Measurements from ENCODE around the gene RNFT2.
"Not testable (repeated sequence)": the region's sequence is repeated elsewhere in the genome, so short reads cannot be mapped to it uniquely, and the experiment has no call there.

RNFT2 gene

DNA sequence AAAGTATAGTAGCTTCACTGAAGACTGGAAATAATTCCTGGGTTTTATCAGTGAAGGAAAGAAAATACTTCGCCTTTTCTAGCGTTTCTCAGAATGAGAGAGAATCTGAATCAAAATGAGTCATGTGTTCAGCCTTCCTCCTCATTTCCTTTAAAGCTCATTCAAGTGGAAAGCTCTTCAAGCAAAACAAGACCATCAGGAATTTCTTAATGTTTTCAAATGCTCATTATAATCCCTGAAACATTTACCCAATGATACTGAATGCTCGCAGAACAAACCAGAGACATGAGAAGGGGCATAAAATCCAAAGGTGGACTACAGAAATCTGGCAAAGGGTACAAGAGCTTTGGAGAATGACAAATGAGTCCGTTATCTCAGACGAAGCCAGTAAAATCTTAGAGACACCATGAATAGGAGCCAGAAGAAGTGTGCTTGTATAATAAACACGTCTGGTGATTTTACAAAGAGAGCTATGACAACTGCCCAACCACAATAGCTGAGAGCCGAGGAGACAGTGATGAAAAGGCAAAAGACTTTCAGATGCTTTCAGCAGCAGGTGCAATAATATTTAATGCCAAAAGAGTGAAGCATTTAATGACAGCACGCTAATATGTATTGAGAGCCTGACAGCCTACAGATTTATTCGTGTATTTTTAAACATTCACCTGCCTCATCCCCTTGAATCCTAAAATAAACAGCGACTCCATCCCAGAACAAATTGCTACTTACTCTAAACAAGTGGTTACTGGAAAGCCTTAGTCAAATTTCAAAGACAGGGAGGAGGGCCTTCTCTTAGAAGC, 19.3 kb upstream of the RNFT2 start:
- H3K27me3 Mint-ChIP-seq = no peaks in the 10 kb centered on the region
- no peak overlapping the region for H3K27ac Mint-ChIP-seq
- no peaks in the 10 kb centered on the region for H3K4me1 Mint-ChIP-seq (ENCODE audit: low read depth)
- H3K9me3 Mint-ChIP-seq = no peaks in the 10 kb centered on the region
- H3K4me3 Mint-ChIP-seq = no peak overlapping the region
- H3K36me3 Mint-ChIP-seq (ENCODE audit: low read depth) = peaks cover 98% of the 10 kb centered on the region
- intact Hi-C loops (cut with micrococcal nuclease) = no loop called here

DNA sequence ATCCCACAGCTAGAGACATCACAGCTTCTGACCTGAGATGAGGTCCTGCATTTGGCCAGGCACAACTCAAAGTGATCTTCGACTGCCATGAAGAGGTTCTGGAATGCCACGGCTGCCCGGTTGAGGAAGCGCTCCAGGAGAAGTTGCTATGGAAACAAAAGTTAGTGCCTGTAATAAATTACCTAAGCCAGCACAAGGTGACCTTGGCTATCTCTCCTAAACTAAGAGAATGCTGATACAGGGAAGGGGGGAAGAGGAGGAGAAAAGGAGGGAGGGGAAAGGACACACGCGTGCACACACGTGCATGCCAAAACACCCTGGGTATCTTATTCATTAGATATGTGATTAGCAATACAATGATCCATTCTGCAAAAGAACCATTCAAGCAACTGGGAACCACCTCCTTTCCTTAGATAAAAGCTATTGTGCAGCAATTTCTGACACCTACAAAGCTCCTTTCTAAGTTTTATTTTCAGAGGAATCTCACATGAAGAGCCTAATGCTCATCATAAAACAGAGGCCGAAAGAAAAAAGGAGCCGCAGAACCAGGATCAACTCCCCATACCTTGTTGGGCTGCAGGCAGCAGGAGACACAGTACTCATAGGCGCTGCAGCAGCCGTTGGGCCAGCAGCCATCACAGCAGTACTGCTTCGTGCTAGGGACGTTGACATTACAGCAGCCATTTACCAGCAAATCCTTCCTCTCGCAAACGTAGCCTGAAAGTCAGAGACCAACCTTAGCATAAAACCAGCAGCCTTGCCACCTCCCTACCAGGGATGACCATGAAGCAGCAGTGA, 18.2 kb upstream of the RNFT2 start:
- no peaks in the 10 kb centered on the region for H3K9me3 Mint-ChIP-seq
- no peaks in the 10 kb centered on the region for H3K27me3 Mint-ChIP-seq
- H3K4me1 Mint-ChIP-seq (ENCODE audit: low read depth) = no peaks in the 10 kb centered on the region
- no peak overlapping the region for H3K4me3 Mint-ChIP-seq
- H3K27ac Mint-ChIP-seq = no peak overlapping the region
- H3K36me3 Mint-ChIP-seq (ENCODE audit: low read depth) = peaks cover 88% of the 10 kb centered on the region
- intact Hi-C loops (cut with micrococcal nuclease) = no loop called here

- Mint-ChIP-seq H3K4me1 (ENCODE audit: low read depth) (no peaks in the 10 kb centered on the region), H3K36me3 (ENCODE audit: low read depth) (peaks cover 71% of the 10 kb centered on the region), H3K9me3 (no peaks in the 10 kb centered on the region)
Measured at GRCh38 chr12:116722245-116722644, 15.9 kb upstream of the RNFT2 start.

GRCh38 chr12:116726694-116727093, 11.4 kb upstream of the RNFT2 start:
- Mint-ChIP-seq H3K27me3 (no peaks in the 10 kb centered on the region), H3K4me3 (no peak overlapping the region), H3K36me3 (ENCODE audit: low read depth) (peaks cover 39% of the 10 kb centered on the region), H3K27ac (no peak overlapping the region), H3K4me1 (ENCODE audit: low read depth) (no peaks in the 10 kb centered on the region), H3K9me3 (no peaks in the 10 kb centered on the region)
- intact Hi-C loops (cut with micrococcal nuclease) = no loop called here

More at GRCh38 chr12:116722245-116722644, 15.9 kb upstream of the RNFT2 start:
- Mint-ChIP-seq H3K27ac (no peak overlapping the region), H3K27me3 (no peaks in the 10 kb centered on the region), H3K4me3 (no peak overlapping the region)
- intact Hi-C loops (cut with micrococcal nuclease) = no loop called here

- no peak overlapping the region for H3K4me3 Mint-ChIP-seq
- H3K27me3 Mint-ChIP-seq = no peaks in the 10 kb centered on the region
- H3K9me3 Mint-ChIP-seq = no peaks in the 10 kb centered on the region
- intact Hi-C loops (cut with micrococcal nuclease) = no loop called here
- no peaks in the 10 kb centered on the region for H3K4me1 Mint-ChIP-seq (ENCODE audit: low read depth)
- peaks cover 39% of the 10 kb centered on the region for H3K36me3 Mint-ChIP-seq (ENCODE audit: low read depth)
- H3K27ac Mint-ChIP-seq = no peak overlapping the region
Measured at GRCh38 chr12:116727261-116727660, 10.9 kb upstream of the RNFT2 start.

GRCh38 chr12:116727891-116728290, 10.2 kb upstream of the RNFT2 start:
- intact Hi-C loops (cut with micrococcal nuclease) = no loop called here
- Mint-ChIP-seq H3K27ac (no peak overlapping the region), H3K9me3 (no peaks in the 10 kb centered on the region), H3K27me3 (no peaks in the 10 kb centered on the region), H3K36me3 (ENCODE audit: low read depth) (peaks cover 39% of the 10 kb centered on the region), H3K4me3 (no peak overlapping the region), H3K4me1 (ENCODE audit: low read depth) (no peaks in the 10 kb centered on the region)

DNA sequence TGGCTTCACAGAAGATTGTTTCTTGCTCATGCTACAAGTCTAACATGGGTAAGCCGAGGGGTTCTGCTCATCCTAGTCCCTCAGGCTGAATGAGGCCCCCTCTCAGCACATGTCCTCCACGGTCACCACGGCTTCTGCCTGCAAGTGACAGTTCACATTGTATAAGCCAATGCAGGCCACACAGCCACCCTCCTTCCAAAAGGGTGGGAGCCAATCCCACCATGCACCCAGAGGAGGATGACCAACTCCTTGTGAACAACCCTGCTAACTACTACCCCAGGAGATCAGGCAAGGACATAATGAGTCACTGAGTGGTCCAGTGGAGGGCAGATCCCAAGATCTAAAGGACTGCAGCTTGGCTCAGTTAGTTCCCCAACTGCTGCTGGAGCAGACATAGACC, 6.3 kb upstream of the RNFT2 start:
- intact Hi-C loops (cut with micrococcal nuclease) = no loop called here
- H3K9me3 Mint-ChIP-seq = no peaks in the 10 kb centered on the region

GRCh38 chr12:116734156-116734768, 3.9 kb upstream of the RNFT2 start:
- Mint-ChIP-seq H3K9me3 (no peaks in the 10 kb centered on the region), H3K27me3 (peaks cover 3% of the 10 kb centered on the region), H3K27ac (no peak overlapping the region), H3K4me1 (ENCODE audit: low read depth) (peaks cover 26% of the 10 kb centered on the region), H3K4me3 (no peak overlapping the region), H3K36me3 (ENCODE audit: low read depth) (peaks cover 46% of the 10 kb centered on the region)
- intact Hi-C loops (cut with micrococcal nuclease) = no loop called here

More for the DNA sequence above, 6.3 kb upstream of the RNFT2 start:
- Mint-ChIP-seq H3K4me3 (no peak overlapping the region), H3K36me3 (ENCODE audit: low read depth) (peaks cover 50% of the 10 kb centered on the region), H3K4me1 (ENCODE audit: low read depth) (peaks cover 14% of the 10 kb centered on the region), H3K27ac (no peak overlapping the region), H3K27me3 (no peaks in the 10 kb centered on the region)

DNA sequence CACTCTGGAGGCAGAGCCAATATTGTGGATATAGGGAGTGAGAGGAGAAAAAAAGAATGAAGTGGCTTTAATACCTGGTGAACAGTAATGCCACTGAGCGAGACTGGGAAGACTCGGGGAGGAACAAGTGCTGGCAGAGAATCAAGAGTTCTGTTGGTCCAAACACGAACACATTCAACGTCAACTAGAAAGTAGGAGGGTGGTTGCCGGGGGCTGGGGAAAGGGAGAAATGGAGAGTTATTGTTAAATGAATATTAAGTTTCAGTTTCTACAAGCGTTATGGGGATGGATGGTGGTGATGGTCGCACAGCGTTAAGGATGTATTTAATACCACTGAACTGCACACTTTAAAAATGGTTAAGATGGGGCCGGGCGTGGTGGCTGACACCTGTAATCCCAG, 3.0 kb upstream of the RNFT2 start:
- Mint-ChIP-seq H3K4me3 (no peak overlapping the region), H3K27ac (no peak overlapping the region), H3K36me3 (ENCODE audit: low read depth) (peaks cover 46% of the 10 kb centered on the region), H3K27me3 (peaks cover 8% of the 10 kb centered on the region), H3K4me1 (ENCODE audit: low read depth) (peaks cover 26% of the 10 kb centered on the region), H3K9me3 (no peaks in the 10 kb centered on the region)
- intact Hi-C loops (cut with micrococcal nuclease) = no loop called here

GRCh38 chr12:116735951-116736599, 2.0 kb upstream of the RNFT2 start:
- Mint-ChIP-seq H3K27me3 (peaks cover 11% of the 10 kb centered on the region), H3K36me3 (ENCODE audit: low read depth) (peaks cover 46% of the 10 kb centered on the region), H3K4me3 (no peak overlapping the region), H3K4me1 (ENCODE audit: low read depth) (peaks cover 26% of the 10 kb centered on the region), H3K9me3 (no peaks in the 10 kb centered on the region), H3K27ac (no peak overlapping the region)
- intact Hi-C loops (cut with micrococcal nuclease) = no loop called here

GRCh38 chr12:116736962-116737773, 947 bp upstream of the RNFT2 start:
- intact Hi-C loops (cut with micrococcal nuclease) = no loop called here
- H3K9me3 Mint-ChIP-seq = no peaks in the 10 kb centered on the region
- H3K27me3 Mint-ChIP-seq = peaks cover 11% of the 10 kb centered on the region
- peak overlapping the region; percentile 84 for H3K27ac Mint-ChIP-seq
- peaks cover 39% of the 10 kb centered on the region for H3K36me3 Mint-ChIP-seq (ENCODE audit: low read depth)
- peak overlapping the region; percentile 87 for H3K4me3 Mint-ChIP-seq
- peaks cover 26% of the 10 kb centered on the region for H3K4me1 Mint-ChIP-seq (ENCODE audit: low read depth)

GRCh38 chr12:116739381-116739887, 1.3 kb downstream of the RNFT2 start:
- H3K27me3 Mint-ChIP-seq = peaks cover 15% of the 10 kb centered on the region
- intact Hi-C loops (cut with micrococcal nuclease) = no loop called here

DNA sequence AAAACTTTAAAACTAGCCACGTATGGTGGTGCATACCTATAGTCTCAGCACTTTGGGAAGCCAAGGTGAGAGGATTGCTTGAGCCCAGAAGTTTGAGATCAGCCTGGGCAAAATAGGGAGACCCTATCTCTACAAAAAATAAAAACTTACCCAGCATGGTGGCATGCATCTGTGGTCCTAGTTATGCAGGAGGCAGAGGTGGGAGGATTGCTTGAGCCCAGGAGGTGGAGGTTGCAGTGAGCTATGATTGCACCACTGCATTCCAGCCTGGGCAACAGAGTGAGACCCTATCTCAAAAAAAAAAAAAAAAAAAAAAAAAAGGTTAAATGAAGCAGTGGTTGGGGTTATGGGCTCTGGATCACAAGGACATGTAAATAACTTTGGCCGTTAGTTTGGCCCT, 4.7 kb downstream of the RNFT2 start:
- H3K27ac Mint-ChIP-seq; H3K4me3 Mint-ChIP-seq; intact Hi-C loops (cut with micrococcal nuclease); H3K4me1 Mint-ChIP-seq (ENCODE audit: low read depth); H3K36me3 Mint-ChIP-seq (ENCODE audit: low read depth); H3K9me3 Mint-ChIP-seq: not testable (repeated sequence)
- peaks cover 15% of the 10 kb centered on the region for H3K27me3 Mint-ChIP-seq

More at GRCh38 chr12:116739381-116739887, 1.3 kb downstream of the RNFT2 start:
- Mint-ChIP-seq H3K9me3 (no peaks in the 10 kb centered on the region), H3K36me3 (ENCODE audit: low read depth) (peaks cover 20% of the 10 kb centered on the region), H3K27ac (no peak overlapping the region), H3K4me1 (ENCODE audit: low read depth) (peaks cover 26% of the 10 kb centered on the region), H3K4me3 (no peak overlapping the region)

All from dendritic cell treated with granulocyte-macrophage colony-stimulating factor and Interleukin-4, amounts not matched to agents 40 ng/mL and 50 ng/mL, for 4 days (primary cell).